Right lung (tissue), 10 donors: ENCODE data around the gene USP53. TPM values are rescaled to one million over a fixed set of nuclear protein-coding genes. Genes with fewer than 3 reads are reported as not detected.
A peak's percentile ranks its signal among the peaks of the same experiment; 100 is the strongest.
"Not testable (repeated sequence)": the region's sequence is repeated elsewhere in the genome, so short reads cannot be mapped to it uniquely, and the experiment has no call there.

ENCODE experiments used
- DNase-seq, 2 donors: peaks; one replicate each; pipeline ENCODE4 v3.0.0-alpha.2; 2013
- long read RNA-seq, 8 donors: transcript quantifications; one replicate each; lab custom pipeline, GENCODE V29; 2026
- polyA plus RNA-seq, 5 donors: library from polyadenylated mRNA; unstranded; fragments of 120-200 nt; gene quantifications; one replicate each; pipeline versions ENCODE4 v1.2.1 to v1.2.3, GENCODE V29; 2013; ENCODE audit warnings: inconsistent platforms in 1 of 5, low replicate concordance in 1 of 5; ENCODE audit not compliant: insufficient read length in 5 of 5, insufficient read depth in 1 of 5

USP53 gene
- polyA plus RNA-seq, result 10 to 100 TPM; 15.4 to 49.2 (median 35.4) TPM
- long read RNA-seq, donor 1, full-length matches to known transcripts, result 3 of 19 reads
- long read RNA-seq, donor 1, partial matches to known transcripts, result 16 of 19 reads
- long read RNA-seq, donor 1, other reads (novel, unspliced or antisense), result 0 of 19 reads
- long read RNA-seq, donor 2, result 0 reads
- long read RNA-seq, donor 3, full-length matches to known transcripts, result 1 of 1 reads
- long read RNA-seq, donor 3, partial matches to known transcripts, result 0 of 1 reads
- long read RNA-seq, donor 3, other reads (novel, unspliced or antisense), result 0 of 1 reads
- long read RNA-seq, donor 4, result 0 reads
- long read RNA-seq, donor 5, full-length matches to known transcripts, result 2 of 667 reads
- long read RNA-seq, donor 5, partial matches to known transcripts, result 665 of 667 reads
- long read RNA-seq, donor 5, other reads (novel, unspliced or antisense), result 0 of 667 reads
- long read RNA-seq, donor 6, full-length matches to known transcripts, result 1 of 14 reads
- long read RNA-seq, donor 6, partial matches to known transcripts, result 13 of 14 reads
- long read RNA-seq, donor 6, other reads (novel, unspliced or antisense), result 0 of 14 reads
- long read RNA-seq, donor 7, result 0 reads
- long read RNA-seq, donor 8, result 0 reads

GRCh38 chr4:119212234-119212963, at the start of gene USP53:
Gene USP53 (plus strand): TSS chr4:119212713. CDS start chr4:119239760, 27,047 bp downstream.
- DNase-seq, result peak; percentile 96 to 98

GRCh38 chr4:119165767-119166166, 46.7 kb upstream of the USP53 start:
- DNase-seq, result no peak

GRCh38 chr4:119170195-119170594, 42.3 kb upstream of the USP53 start:
- DNase-seq, result no peak

- DNase-seq, result no peak
Observed at GRCh38 chr4:119172223-119172622, 40.3 kb upstream of the USP53 start.

- not testable (repeated sequence) for DNase-seq
Observed at GRCh38 chr4:119173729-119174361, 38.7 kb upstream of the USP53 start.

- no peak for DNase-seq
Observed at GRCh38 chr4:119179011-119179410, 33.5 kb upstream of the USP53 start.

GRCh38 chr4:119184128-119184527, 28.4 kb upstream of the USP53 start:
- DNase-seq, result no peak

- DNase-seq, result no peak
Observed at GRCh38 chr4:119189638-119190037, 22.9 kb upstream of the USP53 start.

- no peak for DNase-seq
Observed at GRCh38 chr4:119190354-119190753, 22.2 kb upstream of the USP53 start.

- no peak for DNase-seq
Observed at GRCh38 chr4:119191505-119191904, 21.0 kb upstream of the USP53 start.

- no peak for DNase-seq
Observed at GRCh38 chr4:119197772-119198212, 14.7 kb upstream of the USP53 start.

GRCh38 chr4:119204916-119205315, 7.6 kb upstream of the USP53 start:
- DNase-seq, result peak in 1 of 2 donors; percentile 51

GRCh38 chr4:119205690-119206089, 6.8 kb upstream of the USP53 start:
- no peak for DNase-seq

- DNase-seq, result no peak
Observed at GRCh38 chr4:119206178-119206577, 6.3 kb upstream of the USP53 start.

- DNase-seq, result peak in 1 of 2 donors; percentile 53
Observed at GRCh38 chr4:119207051-119207450, 5.5 kb upstream of the USP53 start.

GRCh38 chr4:119209077-119209476, 3.4 kb upstream of the USP53 start:
- no peak for DNase-seq

GRCh38 chr4:119209586-119209985, 2.9 kb upstream of the USP53 start:
- DNase-seq, result no peak

GRCh38 chr4:119210775-119211174, 1.7 kb upstream of the USP53 start:
- DNase-seq, result no peak

GRCh38 chr4:119211867-119212233, 663 bp upstream of the USP53 start:
- DNase-seq, result no peak

- peak in 1 of 2 donors; percentile 73 for DNase-seq
Observed at GRCh38 chr4:119212964-119213606, 572 bp downstream of the USP53 start.

- DNase-seq, result no peak
Observed at GRCh38 chr4:119218093-119218492, 5.6 kb downstream of the USP53 start.
